Fibroblast of lung (primary cell): ENCODE results near the gene PAK4. TPM values are rescaled to one million over a fixed set of nuclear protein-coding genes. Genes with fewer than 3 reads are reported as not detected.

Experiments used
- DNase-seq, 2 donors: peaks; one replicate each; pipeline versions ENCODE4 v3.0.0 to v3.0.0-alpha.2; 2010; ENCODE audit warnings: low read depth in 2 of 2
- H2AFZ ChIP-seq: 2 replicates; pipeline ENCODE4 v1.5.1; 2012; ENCODE audit warnings: low read length, control low read depth, inconsistent platforms
- H3K27ac ChIP-seq: 2 replicates; pipeline ENCODE4 v1.5.1; 2011; ENCODE audit warnings: low read length, control low read depth; ENCODE audit not compliant: insufficient read depth
- H3K27me3 ChIP-seq: 2 replicates; pipeline ENCODE4 v1.5.1; 2011; ENCODE audit warnings: mild to moderate bottlenecking, low read length; ENCODE audit not compliant: control insufficient read depth, insufficient read depth
- H3K36me3 ChIP-seq: 2 replicates; pipeline ENCODE4 v1.5.1; 2011; ENCODE audit warnings: low read length; ENCODE audit not compliant: control insufficient read depth, insufficient read depth
- H3K4me1 ChIP-seq: 2 replicates; pipeline ENCODE4 v1.5.1; 2011; ENCODE audit warnings: low read length; ENCODE audit not compliant: control insufficient read depth, insufficient read depth; ENCODE audit errors: extremely low read depth
- H3K4me2 ChIP-seq: 2 replicates; pipeline ENCODE4 v1.5.1; 2011; ENCODE audit warnings: low read length, control low read depth; ENCODE audit not compliant: insufficient read depth; ENCODE audit errors: extremely low read depth
- H3K4me3 ChIP-seq, 4 experiments: fragments of 200-600 bp in 1 of 4; sonication (generic) in 1 of 4; replicated peaks in 1 of 4; 2 replicates each; pipeline ENCODE4 v1.5.1; 2011 to 2016; ENCODE audit warnings: low read length in 4 of 4, low read depth in 3 of 4, mild to moderate bottlenecking in 3 of 4, control low read depth in 2 of 4, inconsistent platforms in 1 of 4, mixed read lengths in 1 of 4; ENCODE audit not compliant: insufficient read depth in 1 of 4; ENCODE audit errors: control extremely low read depth in 1 of 4
- H3K79me2 ChIP-seq: 2 replicates; pipeline ENCODE4 v1.5.1; 2012; ENCODE audit warnings: mild to moderate bottlenecking, low read length, inconsistent platforms; ENCODE audit not compliant: control insufficient read depth, insufficient read depth
- H3K9ac ChIP-seq: 2 replicates; pipeline ENCODE4 v1.5.1; 2011; ENCODE audit warnings: mild to moderate bottlenecking, low read length, control low read depth; ENCODE audit not compliant: insufficient read depth
- H3K9me3 ChIP-seq: 2 replicates; pipeline ENCODE4 v1.5.1; 2012; ENCODE audit warnings: low read depth, low read length; ENCODE audit not compliant: control insufficient read depth, insufficient read depth
- H4K20me1 ChIP-seq: 2 replicates; pipeline ENCODE4 v1.5.1; 2011; ENCODE audit warnings: low read length; ENCODE audit not compliant: control insufficient read depth, insufficient read depth; ENCODE audit errors: extremely low read depth
- EZH2 ChIP-seq: IDR thresholded peaks from 2 replicates; pipeline ENCODE4 v1.5.1; 2012; ENCODE audit warnings: low read length, control low read depth, mild to moderate bottlenecking; ENCODE audit errors: missing control alignments
- polyA plus RNA-seq, 2 donors: library from polyadenylated mRNA; depleted of rRNA in 1 of 2; stranded (reverse) in 1 of 2; unstranded in 1 of 2; fragments of >200 nt; gene quantifications; 2 replicates each; pipeline ENCODE4 v1.2.1, GENCODE V29; 2011 to 2012; ENCODE audit warnings: missing spikeins in 1 of 2
- total RNA-seq: library from RNA; depleted of rRNA; stranded (reverse); fragments of >200 nt; gene quantifications from 2 replicates; pipeline ENCODE4 v1.2.1, GENCODE V29; 2014
- TF ChIP-seq, protein P1 (sequence below), 2 donors: IDR thresholded peaks in 1 of 2; conservative IDR thresholded peaks in 1 of 2; 1 replicate in 1 of 2; 2 replicates in 1 of 2; pipeline ENCODE4 v1.5.1; 2011 to 2012; ENCODE audit warnings: low read length in 2 of 2, control low read depth in 1 of 2, inconsistent platforms in 1 of 2, low read depth in 1 of 2, mild to moderate bottlenecking in 1 of 2

Gene PAK4
- total and polyA plus RNA-seq, 2 donors (not counting 1 experiment from before 2014, with no cell fraction given): 4.6 to 8.4 TPM

- Histone ChIP-seq H4K20me1 (no peaks in the 10 kb centered on the region), H3K4me1 (no peaks in the 10 kb centered on the region), H3K79me2 (peaks cover 38% of the 10 kb centered on the region), H3K9me3 (no peaks in the 10 kb centered on the region), H3K4me2 (no peak overlapping the region), H3K36me3 (no peaks in the 10 kb centered on the region), H3K27ac (no peak overlapping the region), H3K4me3 (no peak overlapping the region), H2AFZ (no peak overlapping the region), H3K9ac (no peak overlapping the region), H3K27me3 (no peaks in the 10 kb centered on the region)
- TF ChIP-seq, protein P1, sequence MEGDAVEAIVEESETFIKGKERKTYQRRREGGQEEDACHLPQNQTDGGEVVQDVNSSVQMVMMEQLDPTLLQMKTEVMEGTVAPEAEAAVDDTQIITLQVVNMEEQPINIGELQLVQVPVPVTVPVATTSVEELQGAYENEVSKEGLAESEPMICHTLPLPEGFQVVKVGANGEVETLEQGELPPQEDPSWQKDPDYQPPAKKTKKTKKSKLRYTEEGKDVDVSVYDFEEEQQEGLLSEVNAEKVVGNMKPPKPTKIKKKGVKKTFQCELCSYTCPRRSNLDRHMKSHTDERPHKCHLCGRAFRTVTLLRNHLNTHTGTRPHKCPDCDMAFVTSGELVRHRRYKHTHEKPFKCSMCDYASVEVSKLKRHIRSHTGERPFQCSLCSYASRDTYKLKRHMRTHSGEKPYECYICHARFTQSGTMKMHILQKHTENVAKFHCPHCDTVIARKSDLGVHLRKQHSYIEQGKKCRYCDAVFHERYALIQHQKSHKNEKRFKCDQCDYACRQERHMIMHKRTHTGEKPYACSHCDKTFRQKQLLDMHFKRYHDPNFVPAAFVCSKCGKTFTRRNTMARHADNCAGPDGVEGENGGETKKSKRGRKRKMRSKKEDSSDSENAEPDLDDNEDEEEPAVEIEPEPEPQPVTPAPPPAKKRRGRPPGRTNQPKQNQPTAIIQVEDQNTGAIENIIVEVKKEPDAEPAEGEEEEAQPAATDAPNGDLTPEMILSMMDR (conservative IDR thresholded peaks at IDR 0.05 in 1 of 2, IDR thresholded peaks at IDR 0.05 in 1 of 2; ENCODE audit: low read depth in 1 of 2, low read length in 2 of 2): no peak
- TF ChIP-seq EZH2: no peak
- DNase-seq: no peak
These were observed 28.6 kb downstream of the PAK4 start for GRCh38 chr19:39154100-39154628.

GRCh38 chr19:39154629-39155100 lies 29.1 kb downstream of the PAK4 start:
- H3K27ac ChIP-seq: no peak overlapping the region
- no peak for TF ChIP-seq EZH2
- TF ChIP-seq, protein P1 (conservative IDR thresholded peaks at IDR 0.05 in 1 of 2, IDR thresholded peaks at IDR 0.05 in 1 of 2; ENCODE audit: low read depth in 1 of 2, low read length in 2 of 2): no peak
- DNase-seq: no peak
- H4K20me1 ChIP-seq: no peaks in the 10 kb centered on the region
- no peak overlapping the region for H3K4me2 ChIP-seq
- H3K36me3 ChIP-seq: no peaks in the 10 kb centered on the region
- peaks cover 36% of the 10 kb centered on the region for H3K79me2 ChIP-seq
- H3K4me3 ChIP-seq: no peak overlapping the region
- H3K4me1 ChIP-seq: no peaks in the 10 kb centered on the region
- H3K9me3 ChIP-seq: no peaks in the 10 kb centered on the region
- H2AFZ ChIP-seq: no peak overlapping the region
- H3K27me3 ChIP-seq: no peaks in the 10 kb centered on the region
- no peak overlapping the region for H3K9ac ChIP-seq

DNA sequence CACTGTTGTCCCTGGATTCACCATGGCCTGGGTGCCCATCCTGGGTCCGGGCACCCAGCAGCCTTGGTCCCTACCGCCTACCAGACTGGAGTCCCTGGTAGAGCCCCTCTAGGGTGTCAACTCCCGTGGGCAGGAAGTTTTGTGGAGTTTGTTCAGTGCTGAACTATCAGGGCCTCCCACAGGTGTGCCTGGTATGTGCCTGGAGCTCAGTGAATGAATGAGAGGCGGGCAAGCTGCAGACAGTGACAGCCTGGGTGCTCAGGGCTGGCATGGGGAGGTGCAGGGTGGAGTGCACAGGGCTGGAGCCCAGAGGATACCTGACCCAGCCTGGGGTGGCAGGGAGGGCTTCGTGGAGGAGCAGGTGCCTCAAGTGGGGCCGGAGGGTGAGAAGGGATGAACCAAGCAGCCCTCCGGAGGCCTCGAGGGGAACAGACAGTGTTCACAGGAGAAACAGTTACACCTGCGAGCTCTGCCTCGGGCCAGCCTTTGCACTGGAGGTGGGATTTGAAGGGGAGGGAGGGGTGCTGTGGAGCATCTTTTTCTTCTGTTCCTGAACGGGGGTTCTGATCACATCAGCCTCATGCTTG lies 29.6 kb downstream of the PAK4 start:
- no peak overlapping the region for H3K4me2 ChIP-seq
- no peaks in the 10 kb centered on the region for H3K4me1 ChIP-seq
- no peak overlapping the region for H2AFZ ChIP-seq
- H4K20me1 ChIP-seq: no peaks in the 10 kb centered on the region
- H3K36me3 ChIP-seq: peaks cover 2% of the 10 kb centered on the region
- H3K27ac ChIP-seq: no peak overlapping the region
- H3K27me3 ChIP-seq: no peaks in the 10 kb centered on the region
- TF ChIP-seq, protein P1 (conservative IDR thresholded peaks at IDR 0.05 in 1 of 2, IDR thresholded peaks at IDR 0.05 in 1 of 2; ENCODE audit: low read depth in 1 of 2, low read length in 2 of 2): no peak
- TF ChIP-seq EZH2: no peak
- DNase-seq: no peak
- no peak overlapping the region for H3K4me3 ChIP-seq
- no peak overlapping the region for H3K9ac ChIP-seq
- H3K79me2 ChIP-seq: peaks cover 35% of the 10 kb centered on the region
- no peaks in the 10 kb centered on the region for H3K9me3 ChIP-seq
